ENCODE results near the gene RPH3AL.

The RPH3AL gene

DNA sequence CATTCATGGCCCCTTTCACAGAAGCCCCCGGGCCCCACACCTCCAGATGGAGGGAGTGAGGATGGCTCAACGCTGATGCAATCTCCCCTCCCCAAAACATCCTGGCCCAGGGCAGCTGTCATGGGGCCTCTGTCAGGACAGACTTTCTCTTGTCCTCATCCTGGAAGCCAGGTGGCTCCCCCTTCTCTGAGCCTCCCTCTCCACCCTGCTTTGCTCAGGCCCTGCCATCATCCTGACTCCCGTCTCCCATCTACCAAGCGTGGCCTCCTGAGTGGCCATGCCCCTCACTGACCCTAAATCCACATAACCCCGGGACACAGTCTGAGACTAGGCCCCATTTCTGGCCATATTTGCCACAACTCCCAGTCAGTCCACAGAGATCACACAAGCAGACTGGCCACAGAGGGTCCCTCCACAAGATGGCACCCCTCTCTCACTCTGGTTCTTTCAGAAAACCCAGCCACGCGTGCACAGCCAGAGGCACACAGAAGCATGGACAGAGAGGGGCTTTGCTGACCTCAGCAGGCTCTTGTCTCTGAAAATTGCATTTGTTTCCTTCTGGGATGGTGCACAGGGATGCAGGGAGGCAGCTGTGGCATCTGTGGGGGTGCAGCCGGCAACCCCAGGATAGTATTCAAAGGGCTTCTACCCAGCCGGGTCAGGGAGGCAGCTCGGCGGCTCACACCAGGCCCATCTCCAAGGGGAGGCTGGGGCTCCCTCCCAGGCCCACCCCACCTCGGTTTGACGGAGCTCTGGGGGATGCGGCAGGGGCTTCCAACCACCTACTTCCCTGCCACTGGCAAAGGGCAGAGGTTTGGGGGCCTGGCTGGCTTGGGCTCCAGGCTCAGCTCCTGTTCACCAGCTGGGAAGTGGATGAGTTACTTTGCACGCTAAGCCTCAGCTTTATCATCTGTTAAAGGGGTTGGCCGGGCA, 188.0 kb downstream of the RPH3AL start:
- peak; percentile 60 for TF ChIP-seq CTCF (IDR thresholded peaks at IDR 0.05; ENCODE audit: low read depth, low read length)
- DNase-seq (ENCODE audit: low read depth, low spot score), result peak; percentile 25
- no peak overlapping the region for H3K4me3 ChIP-seq (ENCODE audit: low read depth, low read length)
- in situ Hi-C loops (cut with HindIII; ENCODE audit: low sequenced_read_pairs), result no loop called here

GRCh38 chr17:163514-164098, 189.0 kb downstream of the RPH3AL start:
- in situ Hi-C loops (cut with HindIII; ENCODE audit: low sequenced_read_pairs), result no loop called here
- no peak for DNase-seq (ENCODE audit: low read depth, low spot score)
- TF ChIP-seq CTCF (IDR thresholded peaks at IDR 0.05; ENCODE audit: low read depth, low read length), result peak; percentile 10
- no peak overlapping the region for H3K4me3 ChIP-seq (ENCODE audit: low read depth, low read length)

GRCh38 chr17:162689-163088, 189.9 kb downstream of the RPH3AL start:
- no peak for TF ChIP-seq CTCF (IDR thresholded peaks at IDR 0.05; ENCODE audit: low read depth, low read length)
- H3K4me3 ChIP-seq (ENCODE audit: low read depth, low read length), result no peak overlapping the region
- in situ Hi-C loops (cut with HindIII; ENCODE audit: low sequenced_read_pairs), result no loop called here
- DNase-seq (ENCODE audit: low read depth, low spot score), result no peak

Data from astrocyte of the spinal cord (primary cell).